Measurements from ENCODE around the gene SGSH.
A peak's percentile ranks its signal among the peaks of the same experiment; 100 is the strongest.

SGSH gene

DNA sequence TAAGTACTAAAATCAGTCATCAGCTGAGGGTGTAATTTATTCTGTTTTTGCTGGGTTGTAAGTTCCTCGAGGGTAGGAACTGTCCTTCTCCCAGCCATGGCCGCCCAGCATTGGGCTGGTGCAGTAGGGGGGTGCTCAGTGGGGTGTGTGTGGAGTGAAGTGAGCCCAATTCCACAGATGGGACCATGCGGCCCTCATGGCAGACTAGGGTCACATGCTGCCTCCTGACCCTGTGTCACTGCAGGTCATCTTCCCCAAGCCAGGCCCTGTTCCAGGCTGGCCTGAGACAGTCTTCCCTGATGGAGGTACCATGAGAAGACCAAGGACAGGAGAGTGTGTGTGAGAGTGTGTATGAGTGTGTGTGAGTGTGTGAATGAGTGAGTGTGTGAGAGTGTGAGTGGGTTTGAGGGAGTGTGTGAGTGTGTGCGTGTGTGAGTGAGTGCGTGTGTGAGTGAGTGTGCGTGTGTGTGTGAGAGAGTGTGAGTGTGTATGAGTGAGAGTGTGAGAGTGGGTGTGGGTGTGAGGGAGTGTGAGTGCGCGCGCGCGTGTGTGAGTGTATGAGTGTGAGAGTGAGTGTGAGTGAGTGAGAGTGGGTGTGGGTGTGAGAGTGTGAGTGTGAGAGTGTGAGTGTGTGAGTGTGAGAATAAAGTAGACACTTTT, 3.8 kb upstream of the SGSH start:
- peaks cover 31% of the 10 kb centered on the region for H3K4me1 Mint-ChIP-seq
- peaks cover 4% of the 10 kb centered on the region for H3K9me3 Mint-ChIP-seq
- H3K36me3 Mint-ChIP-seq: peaks cover 13% of the 10 kb centered on the region
- no peak overlapping the region for H3K27ac Mint-ChIP-seq
- H3K27me3 Mint-ChIP-seq: no peaks in the 10 kb centered on the region
- no peak overlapping the region for H3K4me3 Mint-ChIP-seq
- ATAC-seq: no peak

DNA sequence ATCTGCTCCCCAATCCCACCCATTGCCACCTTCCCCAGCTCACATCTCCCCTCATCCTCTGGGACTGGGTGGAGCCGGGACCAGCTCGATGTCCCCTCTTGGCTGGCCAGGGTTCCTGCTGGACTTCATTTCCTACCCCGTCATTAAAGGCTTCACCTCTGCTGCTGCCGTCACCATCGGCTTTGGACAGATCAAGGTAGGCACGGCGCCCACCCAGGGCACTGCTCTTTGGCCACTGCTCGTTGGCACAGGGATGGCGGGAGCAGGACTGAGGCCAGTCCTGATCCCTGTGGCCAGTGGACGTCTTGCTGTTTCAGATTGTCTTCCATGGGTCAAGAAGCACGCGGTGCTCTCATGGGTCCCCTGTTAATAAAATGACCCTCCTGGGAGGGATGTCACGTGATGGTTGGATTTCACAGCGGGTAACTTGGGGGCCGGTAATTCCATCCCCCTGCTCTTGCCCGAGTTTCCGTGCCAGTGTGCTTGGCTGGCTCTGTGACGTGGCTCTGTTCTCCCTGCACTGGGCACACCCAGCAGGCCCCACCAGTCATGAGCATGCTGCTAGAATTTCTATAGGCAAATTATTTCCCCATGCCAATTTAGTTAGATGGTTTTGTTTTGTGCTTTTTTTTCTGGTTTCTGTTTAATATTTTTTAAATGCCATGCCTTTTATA, 3.1 kb upstream of the SGSH start:
- Mint-ChIP-seq H3K27me3 (no peaks in the 10 kb centered on the region), H3K27ac (no peak overlapping the region), H3K9me3 (peaks cover 4% of the 10 kb centered on the region), H3K4me1 (peaks cover 38% of the 10 kb centered on the region), H3K4me3 (no peak overlapping the region), H3K36me3 (peaks cover 13% of the 10 kb centered on the region)
- no peak for ATAC-seq

DNA sequence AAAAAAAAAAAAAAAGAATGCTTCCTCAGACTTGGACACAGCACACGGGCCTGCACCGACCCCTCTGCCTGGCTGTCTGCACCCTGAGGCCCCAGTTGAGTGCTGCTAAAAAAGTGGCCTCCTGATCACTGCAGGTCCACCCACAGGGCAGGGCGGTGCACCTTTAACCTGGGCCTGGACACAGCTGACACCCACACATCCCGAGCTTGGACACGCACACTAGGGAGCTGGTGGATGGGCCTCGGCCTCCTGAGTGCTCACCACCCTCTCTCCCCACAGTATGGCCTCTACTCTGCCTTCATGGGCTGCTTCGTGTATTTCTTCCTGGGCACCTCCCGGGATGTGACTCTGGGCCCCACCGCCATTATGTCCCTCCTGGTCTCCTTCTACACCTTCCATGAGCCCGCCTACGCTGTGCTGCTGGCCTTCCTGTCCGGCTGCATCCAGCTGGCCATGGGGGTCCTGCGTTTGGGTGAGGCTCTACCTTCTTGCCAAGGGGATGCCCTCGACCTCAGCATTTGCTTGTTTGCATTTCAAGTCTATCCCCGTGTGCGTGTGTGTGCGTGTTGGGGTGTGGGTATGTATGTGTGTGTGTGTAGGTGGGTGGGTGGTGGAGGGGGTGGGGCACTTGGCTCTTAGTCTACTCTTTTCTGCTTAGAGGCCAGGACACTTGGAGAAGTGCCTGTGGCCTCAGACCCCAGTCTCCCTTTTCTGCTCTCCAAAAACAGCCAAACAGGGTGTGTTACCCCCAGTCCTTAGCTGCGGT, 2.4 kb upstream of the SGSH start:
- no peak overlapping the region for H3K27ac Mint-ChIP-seq
- peaks cover 38% of the 10 kb centered on the region for H3K4me1 Mint-ChIP-seq
- peaks cover 4% of the 10 kb centered on the region for H3K9me3 Mint-ChIP-seq
- no peak for ATAC-seq
- H3K4me3 Mint-ChIP-seq: no peak overlapping the region
- H3K36me3 Mint-ChIP-seq: peaks cover 15% of the 10 kb centered on the region
- H3K27me3 Mint-ChIP-seq: no peaks in the 10 kb centered on the region

DNA sequence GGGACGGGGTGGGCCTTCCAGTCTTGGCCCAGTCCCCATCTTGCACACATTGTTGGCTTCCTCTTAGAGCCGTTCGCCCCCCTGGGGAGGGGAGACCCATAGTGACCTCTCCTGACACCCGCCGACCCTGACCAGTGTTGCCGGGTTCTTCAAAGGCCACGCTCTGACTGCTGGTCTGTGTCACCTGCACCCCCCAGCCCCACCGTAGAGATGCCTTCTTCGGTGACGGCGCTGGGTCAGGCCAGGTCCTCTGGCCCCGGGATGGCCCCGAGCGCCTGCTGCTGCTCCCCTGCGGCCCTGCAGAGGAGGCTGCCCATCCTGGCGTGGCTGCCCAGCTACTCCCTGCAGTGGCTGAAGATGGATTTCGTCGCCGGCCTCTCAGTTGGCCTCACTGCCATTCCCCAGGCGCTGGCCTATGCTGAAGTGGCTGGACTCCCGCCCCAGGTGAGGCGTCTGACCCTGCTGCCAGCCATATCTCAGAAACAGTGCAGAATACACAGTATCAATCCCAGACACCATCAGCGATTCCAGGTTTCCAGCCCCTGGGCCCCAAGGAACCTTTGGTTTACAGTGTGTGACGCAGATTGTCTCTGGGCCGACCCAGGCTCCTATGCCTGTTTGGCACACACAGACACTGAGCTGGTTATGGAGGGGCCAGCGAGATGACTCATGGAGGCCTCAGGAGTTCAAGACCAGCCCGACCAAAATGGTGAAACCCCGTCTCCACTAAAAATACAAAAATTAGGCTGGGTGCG, 1.4 kb upstream of the SGSH start:
- H3K27ac Mint-ChIP-seq: no peak overlapping the region
- no peaks in the 10 kb centered on the region for H3K27me3 Mint-ChIP-seq
- H3K9me3 Mint-ChIP-seq: peaks cover 4% of the 10 kb centered on the region
- peaks cover 25% of the 10 kb centered on the region for H3K36me3 Mint-ChIP-seq
- peaks cover 38% of the 10 kb centered on the region for H3K4me1 Mint-ChIP-seq
- peak overlapping the region; percentile 66 for H3K4me3 Mint-ChIP-seq
- ATAC-seq: no peak

DNA sequence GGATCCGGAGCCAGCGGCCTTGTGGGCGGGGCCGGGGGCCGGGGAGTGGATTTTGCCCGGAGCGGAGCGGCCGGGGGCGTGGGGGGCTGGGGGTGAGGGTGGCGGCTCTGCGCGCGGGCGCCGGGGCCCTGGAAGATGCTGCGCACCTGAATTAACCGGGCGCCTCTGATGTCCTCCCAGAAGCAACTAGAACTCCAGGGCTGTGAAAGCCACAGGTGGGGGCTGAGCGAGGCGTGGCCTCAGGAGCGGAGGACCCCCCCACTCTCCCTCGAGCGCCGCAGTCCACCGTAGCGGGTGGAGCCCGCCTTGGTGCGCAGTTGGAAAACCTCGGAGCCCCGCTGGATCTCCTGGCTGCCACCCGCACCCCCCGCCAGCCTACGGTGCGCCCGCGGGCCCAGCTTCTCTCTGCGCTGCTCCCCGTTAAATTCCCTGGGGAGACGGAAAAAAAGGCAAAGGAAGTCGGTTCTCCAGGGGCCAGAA, 643 bp upstream of the SGSH start:
- peaks cover 45% of the 10 kb centered on the region for H3K4me1 Mint-ChIP-seq
- no peaks in the 10 kb centered on the region for H3K27me3 Mint-ChIP-seq
- no peak for ATAC-seq
- H3K9me3 Mint-ChIP-seq: peaks cover 4% of the 10 kb centered on the region
- H3K27ac Mint-ChIP-seq: no peak overlapping the region
- H3K36me3 Mint-ChIP-seq: peaks cover 33% of the 10 kb centered on the region
- H3K4me3 Mint-ChIP-seq: peak overlapping the region; percentile 66

DNA sequence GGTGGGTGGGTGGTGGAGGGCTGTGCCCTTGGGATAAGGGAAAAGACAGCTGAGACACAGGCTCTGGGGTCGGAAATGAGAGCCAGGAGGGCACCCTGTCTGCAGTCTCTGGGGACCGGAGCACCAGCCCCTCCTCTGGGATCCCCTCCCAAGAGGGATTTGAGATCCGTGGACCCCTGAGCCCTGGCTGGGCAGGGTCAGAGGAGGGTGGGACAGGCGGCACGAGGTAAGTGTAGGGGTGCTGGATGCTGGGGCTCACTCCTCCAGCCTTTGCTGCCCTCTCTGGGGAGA, 425 bp downstream of the SGSH start:
- Mint-ChIP-seq H3K4me3 (peak overlapping the region; percentile 86), H3K4me1 (peaks cover 45% of the 10 kb centered on the region), H3K27ac (peak overlapping the region; percentile 91)

DNA sequence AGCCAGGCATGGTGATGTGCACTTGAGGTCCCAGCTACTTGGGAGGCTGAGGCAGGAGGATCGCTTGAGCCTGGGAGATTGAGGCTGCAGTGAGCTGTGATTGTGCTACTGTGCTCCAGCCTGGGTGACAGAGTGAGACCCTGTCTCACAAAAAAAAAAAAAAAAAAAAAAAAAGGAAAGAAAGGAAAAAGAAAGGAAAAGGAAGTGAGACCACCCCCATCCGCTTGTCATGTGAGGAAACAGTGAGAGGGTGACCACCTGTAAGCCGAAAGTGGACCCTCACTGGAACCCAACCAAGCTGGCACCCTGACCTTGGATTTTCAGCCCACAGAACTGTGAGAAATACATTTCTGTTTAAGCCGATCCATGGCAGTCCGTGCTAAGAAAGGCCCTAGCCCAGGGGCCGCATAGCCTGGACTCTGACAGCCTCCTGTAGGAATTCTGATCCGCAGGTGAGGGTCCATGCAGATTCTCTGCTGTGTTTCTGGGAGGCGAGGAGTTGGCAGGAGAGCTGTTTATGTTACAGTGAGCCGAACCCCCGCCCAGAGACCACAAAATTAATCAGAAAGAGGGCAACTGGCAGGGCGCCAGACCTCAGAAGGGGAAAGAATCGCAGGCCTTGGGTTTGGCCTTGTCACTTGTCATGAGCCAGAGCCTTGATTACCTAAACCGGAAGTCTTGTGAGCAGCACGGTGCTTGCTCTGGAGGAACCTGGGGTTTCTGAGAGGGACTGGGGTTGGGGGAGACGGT, 945 bp downstream of the SGSH start:
- Mint-ChIP-seq H3K4me1 (peaks cover 43% of the 10 kb centered on the region), H3K36me3 (peaks cover 47% of the 10 kb centered on the region), H3K9me3 (peaks cover 4% of the 10 kb centered on the region), H3K4me3 (peak overlapping the region; percentile 86), H3K27ac (peak overlapping the region; percentile 91), H3K27me3 (no peaks in the 10 kb centered on the region)
- ATAC-seq: peak; percentile 92

More for the DNA sequence above, 425 bp downstream of the SGSH start:
- H3K9me3 Mint-ChIP-seq: peaks cover 4% of the 10 kb centered on the region
- H3K36me3 Mint-ChIP-seq: peaks cover 43% of the 10 kb centered on the region
- ATAC-seq: peak; percentile 61
- no peaks in the 10 kb centered on the region for H3K27me3 Mint-ChIP-seq

DNA sequence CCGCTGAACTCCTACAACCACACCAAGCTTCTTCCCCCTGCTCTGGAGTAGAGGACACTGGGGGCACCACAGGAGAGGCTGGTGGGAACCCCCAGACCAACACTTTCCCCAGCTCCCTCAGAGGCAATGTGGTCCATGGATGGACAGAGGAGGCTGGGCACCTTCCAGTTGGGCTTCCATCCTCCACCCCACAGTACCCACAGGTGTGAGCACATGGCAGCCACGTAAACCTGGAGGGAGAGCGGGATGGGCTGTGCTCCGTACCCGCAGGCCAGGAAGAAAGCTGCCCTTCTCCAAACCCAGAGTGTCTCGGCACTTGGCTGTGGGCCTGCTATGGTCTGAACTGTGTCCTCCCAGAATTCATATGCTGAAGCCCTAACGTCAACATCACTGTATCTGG, 1.7 kb downstream of the SGSH start:
- H3K36me3 Mint-ChIP-seq: peaks cover 44% of the 10 kb centered on the region
- peak overlapping the region; percentile 91 for H3K27ac Mint-ChIP-seq
- no peak for ATAC-seq
- no peaks in the 10 kb centered on the region for H3K9me3 Mint-ChIP-seq
- peak overlapping the region; percentile 86 for H3K4me3 Mint-ChIP-seq
- H3K27me3 Mint-ChIP-seq: no peaks in the 10 kb centered on the region
- H3K4me1 Mint-ChIP-seq: peaks cover 40% of the 10 kb centered on the region

DNA sequence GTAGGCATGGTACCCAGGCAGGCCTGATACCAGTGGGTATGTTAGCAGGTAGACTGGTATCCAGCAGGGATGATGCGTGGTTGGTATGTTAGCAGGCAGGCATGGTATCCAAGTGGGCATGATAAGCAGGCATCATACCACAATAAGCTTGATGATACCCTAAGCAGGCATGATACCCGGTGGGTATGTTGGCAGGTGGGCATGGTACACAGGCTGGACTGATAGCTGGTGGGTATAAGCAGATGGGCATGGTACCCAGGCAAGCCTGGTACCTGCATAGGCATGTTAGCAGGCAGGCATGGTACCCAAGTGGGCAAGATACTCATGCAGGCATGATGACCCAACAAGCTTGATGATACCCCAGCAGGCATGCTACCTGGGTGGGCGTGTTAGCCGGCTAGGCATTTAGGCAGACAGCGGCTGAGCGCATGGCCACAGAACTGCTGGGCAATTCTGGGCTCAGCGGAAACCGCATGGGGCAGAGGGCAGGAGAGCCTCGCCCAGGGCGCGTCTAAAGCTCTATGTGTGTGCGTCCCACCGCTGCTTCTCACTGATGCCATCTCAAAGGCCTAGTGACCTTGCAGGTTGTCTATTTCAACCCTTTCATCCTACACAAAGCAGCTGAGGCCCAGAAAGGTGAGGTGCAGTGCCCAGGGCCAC, 2.3 kb downstream of the SGSH start:
- Mint-ChIP-seq H3K27ac (no peak overlapping the region), H3K4me3 (no peak overlapping the region), H3K27me3 (no peaks in the 10 kb centered on the region), H3K9me3 (no peaks in the 10 kb centered on the region), H3K4me1 (peaks cover 40% of the 10 kb centered on the region), H3K36me3 (peaks cover 39% of the 10 kb centered on the region)
- no peak for ATAC-seq

DNA sequence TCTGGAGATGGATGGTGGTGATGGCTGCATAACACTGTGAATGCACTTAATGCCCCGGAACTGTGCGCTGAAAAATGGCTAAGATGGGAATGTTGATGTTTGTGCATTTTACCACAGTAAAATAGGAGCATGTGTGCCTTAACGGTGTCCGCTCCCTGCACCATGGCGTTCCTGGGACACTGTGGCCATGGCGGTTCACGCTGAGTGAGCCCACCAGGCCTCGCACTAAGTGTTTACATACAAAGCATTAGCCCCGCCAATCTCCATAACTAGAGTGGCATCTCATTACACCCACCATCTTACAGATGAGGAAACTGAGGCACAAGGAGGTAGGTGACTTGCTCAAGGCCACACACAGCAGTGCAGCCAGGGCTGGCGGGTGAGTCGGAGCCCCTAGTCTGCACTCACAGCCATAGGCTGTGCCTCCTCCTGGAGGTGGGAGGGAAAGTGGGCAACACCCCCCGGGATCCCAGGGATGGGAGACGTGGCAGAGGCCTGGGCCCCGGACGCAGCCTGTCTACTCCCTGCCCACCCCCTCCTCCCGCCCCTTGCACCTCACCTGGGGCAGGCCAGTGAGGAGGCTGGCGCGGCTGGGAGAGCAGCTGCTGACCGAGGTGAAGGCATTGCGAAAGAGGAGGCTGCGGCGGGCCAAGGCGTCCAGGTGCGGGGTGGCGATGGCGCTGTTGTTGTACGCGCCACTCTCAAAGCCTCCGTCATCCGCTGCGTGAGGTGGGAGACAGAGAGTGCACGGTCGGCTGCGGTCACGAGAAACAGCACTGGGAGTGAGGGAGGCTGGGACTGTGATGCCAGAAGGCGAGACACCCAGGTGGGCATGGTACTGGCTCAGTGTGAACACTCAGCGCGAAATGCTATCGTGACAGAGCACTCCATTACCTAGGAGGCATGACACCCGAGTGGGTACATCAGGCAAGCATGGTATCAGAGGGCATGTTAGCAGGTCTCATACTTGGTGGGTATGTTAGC, 3.4 kb downstream of the SGSH start:
- Mint-ChIP-seq H3K4me3 (no peak overlapping the region), H3K9me3 (no peaks in the 10 kb centered on the region), H3K4me1 (peaks cover 42% of the 10 kb centered on the region), H3K27ac (no peak overlapping the region), H3K36me3 (peaks cover 42% of the 10 kb centered on the region), H3K27me3 (no peaks in the 10 kb centered on the region)
- ATAC-seq: no peak

DNA sequence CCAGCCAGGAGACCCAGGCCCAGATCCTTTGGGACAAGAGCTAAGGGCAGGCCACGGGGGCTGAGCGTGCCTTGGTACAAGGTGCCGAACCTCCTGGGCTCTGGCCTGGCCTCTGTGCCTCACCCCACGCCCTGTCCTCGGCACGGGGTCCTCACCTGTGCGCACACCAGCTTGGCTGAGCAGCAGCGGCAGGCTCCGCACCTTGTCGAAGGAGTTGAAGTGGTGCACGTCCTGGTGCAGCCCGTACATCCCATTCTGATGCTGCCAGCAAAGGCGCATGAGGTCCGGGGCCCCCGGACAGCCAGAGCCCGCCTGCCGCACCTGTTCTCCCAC, 5.3 kb downstream of the SGSH start:
- Mint-ChIP-seq H3K27me3 (no peaks in the 10 kb centered on the region), H3K36me3 (peaks cover 61% of the 10 kb centered on the region), H3K27ac (no peak overlapping the region), H3K4me1 (peaks cover 35% of the 10 kb centered on the region), H3K4me3 (no peak overlapping the region), H3K9me3 (no peaks in the 10 kb centered on the region)
- no peak for ATAC-seq

DNA sequence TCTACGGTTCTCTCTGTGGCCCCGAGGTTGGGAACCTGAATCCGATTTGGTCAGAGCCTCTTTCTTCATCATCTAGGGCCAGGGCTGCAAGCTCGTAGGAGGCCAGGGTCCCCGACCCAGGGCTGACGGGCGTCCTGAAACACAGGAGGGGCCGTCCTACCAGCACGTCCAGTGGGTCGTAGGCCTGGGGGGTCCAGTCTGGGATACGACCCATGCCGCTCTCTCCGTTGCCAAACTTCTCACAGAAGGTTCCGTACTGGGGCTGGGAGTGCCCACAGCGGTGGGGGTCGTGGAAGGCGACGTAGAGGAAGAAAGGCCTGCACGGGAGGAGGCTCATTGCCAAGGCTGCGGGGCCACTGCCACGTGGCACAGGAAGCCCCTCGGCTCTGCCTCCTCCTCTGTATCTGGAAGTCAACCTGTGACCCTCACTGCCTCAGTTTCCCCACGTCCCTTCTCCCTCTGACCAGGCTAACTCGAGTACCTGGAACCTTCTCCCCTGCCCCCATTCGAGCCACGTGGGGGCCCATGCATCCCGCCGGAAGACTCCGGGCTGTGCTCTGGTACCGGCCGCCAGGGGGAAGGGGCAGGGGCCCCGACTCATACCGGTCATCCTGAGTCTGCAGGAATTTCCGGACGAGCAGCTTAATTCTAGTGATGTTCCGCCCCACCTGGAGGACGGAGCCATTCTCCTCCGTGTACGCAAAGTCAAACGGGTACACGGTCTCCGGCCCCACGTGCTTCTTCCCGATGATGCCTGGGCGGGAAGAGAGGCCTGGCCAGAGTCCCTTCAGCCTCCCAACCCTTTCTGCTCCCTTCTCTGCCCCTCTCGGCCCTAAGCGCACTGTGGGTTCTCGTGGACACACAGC, 5.9 kb downstream of the SGSH start:
- ATAC-seq: no peak
- Mint-ChIP-seq H3K9me3 (no peaks in the 10 kb centered on the region), H3K4me3 (no peak overlapping the region), H3K27ac (no peak overlapping the region), H3K4me1 (peaks cover 29% of the 10 kb centered on the region), H3K36me3 (peaks cover 67% of the 10 kb centered on the region), H3K27me3 (no peaks in the 10 kb centered on the region)

DNA sequence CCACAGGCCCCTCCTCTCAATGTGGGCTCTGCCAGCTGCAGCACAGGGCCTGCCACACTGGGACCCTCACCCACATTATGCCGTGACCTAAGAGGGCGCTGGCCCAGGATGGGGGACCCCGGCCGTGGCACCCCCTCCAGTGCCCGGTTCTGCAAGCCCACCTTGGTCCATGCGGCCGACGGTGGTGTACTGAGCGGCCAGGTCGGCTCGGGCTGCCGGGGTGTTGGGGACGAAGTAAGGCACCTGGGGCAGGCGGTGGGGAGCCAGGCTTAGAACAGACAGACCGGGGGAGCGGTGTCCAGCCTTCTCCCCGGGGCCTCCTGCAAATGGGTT, 6.5 kb downstream of the SGSH start:
- H3K36me3 Mint-ChIP-seq: peaks cover 69% of the 10 kb centered on the region
- H3K27ac Mint-ChIP-seq: peak overlapping the region; percentile 82
- H3K4me3 Mint-ChIP-seq: no peak overlapping the region
- ATAC-seq: peak; percentile 6
- H3K9me3 Mint-ChIP-seq: no peaks in the 10 kb centered on the region
- H3K4me1 Mint-ChIP-seq: peaks cover 22% of the 10 kb centered on the region
- no peaks in the 10 kb centered on the region for H3K27me3 Mint-ChIP-seq
